Nephron progenitor cell (in vitro differentiated cells): ENCODE results near the gene LAGE3.
A peak's percentile ranks its signal among the peaks of the same experiment; 100 is the strongest.

Source experiments
- DNase-seq: peaks from one replicate; pipeline ENCODE4 v3.0.0; 2021
- H3K27ac Mint-ChIP-seq: 2 replicates; pipeline ENCODE4 v1.8.0; 2021; ENCODE audit warnings: mild to moderate bottlenecking, moderate library complexity, mixed read lengths
- H3K27me3 Mint-ChIP-seq: 2 replicates; pipeline ENCODE4 v1.8.0; 2021; ENCODE audit warnings: mild to moderate bottlenecking, low read depth, mixed read lengths; ENCODE audit not compliant: poor library complexity
- H3K36me3 Mint-ChIP-seq: 2 replicates; pipeline ENCODE4 v1.8.0; 2021; ENCODE audit warnings: low read depth, mixed read lengths
- H3K4me1 Mint-ChIP-seq: 2 replicates; pipeline ENCODE4 v1.8.0; 2021; ENCODE audit warnings: mixed read lengths
- H3K4me3 Mint-ChIP-seq: 2 replicates; pipeline ENCODE4 v1.8.0; 2021; ENCODE audit warnings: mild to moderate bottlenecking, moderate library complexity, mixed read lengths
- H3K9me3 Mint-ChIP-seq: 2 replicates; pipeline ENCODE4 v1.8.0; 2021; ENCODE audit warnings: mild to moderate bottlenecking, moderate library complexity, mixed read lengths
- CTCF ChIP-seq: fragments of 200-600 bp; sonication (generic); IDR thresholded peaks from 2 replicates; pipeline ENCODE4 v1.5.0; 2021; ENCODE audit warnings: antibody characterized with exemption

The LAGE3 gene

GRCh38 chrX:154464806-154465365 is 14.2 kb downstream of the LAGE3 start:
- no peak for DNase-seq
- Mint-ChIP-seq H3K9me3 (peaks cover 29% of the 10 kb centered on the region), H3K27ac (no peak overlapping the region), H3K27me3 (no peaks in the 10 kb centered on the region), H3K36me3 (peaks cover 12% of the 10 kb centered on the region), H3K4me3 (no peak overlapping the region), H3K4me1 (peaks cover 5% of the 10 kb centered on the region)
- no peak for TF ChIP-seq CTCF

DNA sequence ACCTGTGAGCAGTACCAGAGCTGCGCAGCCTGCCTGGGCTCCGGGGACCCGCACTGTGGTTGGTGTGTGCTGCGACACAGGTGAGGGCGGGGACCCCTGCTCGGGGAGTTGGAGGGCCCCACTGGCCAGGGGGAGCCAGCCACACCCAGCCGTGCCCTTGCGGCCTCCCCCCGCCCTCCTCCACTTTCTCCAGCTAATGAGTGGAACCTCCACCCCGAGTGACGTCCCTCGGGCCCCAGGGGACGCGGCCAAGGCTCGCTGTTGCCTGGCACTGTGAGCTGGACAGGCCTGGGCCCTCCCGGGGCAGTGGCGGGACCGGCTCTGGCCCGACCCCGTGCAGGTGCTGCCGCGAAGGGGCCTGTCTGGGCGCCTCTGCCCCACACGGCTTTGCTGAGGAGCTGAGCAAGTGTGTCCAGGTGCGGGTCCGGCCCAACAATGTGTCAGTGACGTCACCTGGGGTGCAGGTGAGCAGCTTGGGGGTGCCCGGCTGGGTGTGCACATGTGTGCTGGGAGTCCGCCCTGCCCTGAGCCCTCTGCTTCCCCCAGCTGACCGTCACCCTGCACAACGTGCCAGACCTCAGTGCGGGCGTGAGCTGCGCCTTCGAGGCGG is 15.4 kb downstream of the LAGE3 start:
- TF ChIP-seq CTCF, result no peak
- Mint-ChIP-seq H3K27ac (no peak overlapping the region), H3K4me1 (peaks cover 7% of the 10 kb centered on the region), H3K9me3 (peaks cover 35% of the 10 kb centered on the region), H3K36me3 (peaks cover 12% of the 10 kb centered on the region), H3K4me3 (no peak overlapping the region), H3K27me3 (no peaks in the 10 kb centered on the region)
- no peak for DNase-seq

DNA sequence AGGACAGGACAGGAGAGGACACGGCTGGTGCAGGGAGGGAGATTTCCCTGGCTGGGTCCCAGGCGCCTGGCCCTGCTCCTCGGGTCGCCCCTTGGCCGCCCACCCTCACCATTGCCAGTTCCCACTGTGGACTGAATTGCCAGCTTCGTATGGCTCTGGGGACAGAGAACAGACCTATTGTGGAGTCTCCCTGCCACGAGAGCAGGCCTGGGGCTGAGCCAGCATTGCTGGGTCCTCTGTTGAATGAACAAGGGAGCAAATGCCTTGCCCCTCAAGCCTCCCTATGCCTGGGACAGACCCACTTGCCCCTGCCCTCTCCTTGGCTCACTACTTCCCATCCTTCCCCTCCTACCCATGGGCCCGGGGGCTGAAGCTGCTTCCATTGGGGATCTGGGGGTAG is 16.7 kb downstream of the LAGE3 start:
- Mint-ChIP-seq H3K27me3 (peaks cover under 1% of the 10 kb centered on the region), H3K36me3 (peaks cover 14% of the 10 kb centered on the region), H3K4me1 (peaks cover 9% of the 10 kb centered on the region), H3K9me3 (peaks cover 39% of the 10 kb centered on the region), H3K4me3 (no peak overlapping the region), H3K27ac (no peak overlapping the region)
- TF ChIP-seq CTCF, result no peak
- DNase-seq, result no peak

GRCh38 chrX:154460326-154460725 is 18.8 kb downstream of the LAGE3 start:
- Mint-ChIP-seq H3K4me3 (peak overlapping the region; percentile 87), H3K27me3 (peaks cover 3% of the 10 kb centered on the region), H3K36me3 (peaks cover 17% of the 10 kb centered on the region), H3K4me1 (peaks cover 12% of the 10 kb centered on the region), H3K9me3 (peaks cover 39% of the 10 kb centered on the region), H3K27ac (no peak overlapping the region)
- no peak for DNase-seq
- no peak for TF ChIP-seq CTCF

- peaks cover 3% of the 10 kb centered on the region for H3K27me3 Mint-ChIP-seq
- no peak for TF ChIP-seq CTCF
- H3K36me3 Mint-ChIP-seq, result peaks cover 17% of the 10 kb centered on the region
- H3K4me1 Mint-ChIP-seq, result peaks cover 12% of the 10 kb centered on the region
- DNase-seq, result peak; percentile 60
- H3K27ac Mint-ChIP-seq, result no peak overlapping the region
- peaks cover 40% of the 10 kb centered on the region for H3K9me3 Mint-ChIP-seq
- peak overlapping the region; percentile 87 for H3K4me3 Mint-ChIP-seq
Observed at GRCh38 chrX:154459832-154460231, 19.2 kb downstream of the LAGE3 start.
